ENCODE results near the gene PDZD8. TPM values are rescaled to one million over a fixed set of nuclear protein-coding genes. Genes with fewer than 3 reads are reported as not detected.

PDZD8 gene
- polyA plus RNA-seq, 1 donor (not counting 4 experiments of a cell fraction or from before 2014, with no cell fraction given): 24.3 TPM

DNA sequence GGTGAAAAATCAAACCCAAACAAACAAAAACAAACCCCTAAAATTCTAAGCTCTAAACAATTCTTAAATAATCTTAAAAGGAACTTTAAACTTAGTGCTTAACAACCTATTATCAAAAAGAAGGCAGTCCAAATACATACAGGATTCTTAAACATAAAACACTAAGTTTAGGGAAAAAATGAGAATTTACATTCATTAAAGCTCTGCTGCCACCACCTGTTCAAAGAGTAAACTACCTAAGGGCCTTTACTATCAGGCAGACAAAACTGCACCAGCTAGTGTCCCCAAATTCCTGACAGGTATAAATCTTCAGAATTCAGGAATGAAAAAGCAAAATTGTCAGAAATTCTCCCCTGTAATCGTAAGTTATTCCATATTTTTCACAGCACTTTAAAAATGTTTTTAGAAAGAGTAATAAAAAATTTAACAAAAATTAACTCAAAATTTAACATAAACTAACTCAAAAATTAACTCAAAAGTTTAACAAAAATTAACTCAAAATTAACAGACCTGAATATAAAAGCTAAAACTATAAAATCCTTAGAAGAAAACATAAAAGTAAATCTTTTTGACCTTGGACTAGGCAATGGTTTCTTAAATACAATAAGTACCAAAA is 55.1 kb downstream of the PDZD8 start:
- H2AFZ ChIP-seq (ENCODE audit: control insufficient read depth, low read length): no peak overlapping the region
- peak; percentile 60 for FAIRE-seq
- no peaks in the 10 kb centered on the region for H4K20me1 ChIP-seq (ENCODE audit: control insufficient read depth, extremely low read depth, insufficient read depth, low read length)
- no peaks in the 10 kb centered on the region for H3K9me3 ChIP-seq (ENCODE audit: control insufficient read depth, low read depth, low read length)
- H3K4me1 ChIP-seq (ENCODE audit: control insufficient read depth, extremely low read depth, insufficient read depth, low read length): no peaks in the 10 kb centered on the region
- no peak overlapping the region for H3K4me2 ChIP-seq (ENCODE audit: control insufficient read depth, extremely low read depth, insufficient read depth, low read depth, low read length)
- H3K27me3 ChIP-seq (ENCODE audit: control insufficient read depth, extremely low read depth, insufficient read depth, low read length): no peaks in the 10 kb centered on the region
- no peak overlapping the region for H3K4me3 ChIP-seq (ENCODE audit: control insufficient read depth in 2 of 3, extremely low read depth in 1 of 3, insufficient read depth in 2 of 3, low read depth in 1 of 3, low read length in 3 of 3)
- no peak for DNase-seq (ENCODE audit: low read depth, low spot score)
- peaks cover 17% of the 10 kb centered on the region for H3K79me2 ChIP-seq (ENCODE audit: control insufficient read depth, insufficient read depth, low read length)
- dilution Hi-C loops (cut with MboI; ENCODE audit: extremely low pct_ligation_motif_present, low sequenced_read_pairs): no loop called here
- H3K27ac ChIP-seq (ENCODE audit: control insufficient read depth, insufficient read depth, low read length): no peak overlapping the region
- H3K9ac ChIP-seq (ENCODE audit: control insufficient read depth, extremely low read depth, insufficient read depth, low read length): no peak overlapping the region
- no peaks in the 10 kb centered on the region for H3K9me1 ChIP-seq (ENCODE audit: control insufficient read depth, extremely low read depth, insufficient read depth, low read length)
- no peaks in the 10 kb centered on the region for H3K36me3 ChIP-seq (ENCODE audit: control insufficient read depth in 2 of 2, extremely low read depth in 1 of 2, insufficient read depth in 2 of 2, low read length in 2 of 2)
- no peak for TF ChIP-seq EZH2 (IDR thresholded peaks at IDR 0.05; ENCODE audit: low read length)
- peak; percentile 22 to 55 (median 45) for TF ChIP-seq CTCF (optimal IDR thresholded peaks at IDR 0.05 in 1 of 3, IDR thresholded peaks at IDR 0.05 in 1 of 3, conservative IDR thresholded peaks at IDR 0.05 in 1 of 3; ENCODE audit: extremely low read depth in 1 of 3, insufficient read depth in 2 of 3, low read length in 3 of 3)

DNA sequence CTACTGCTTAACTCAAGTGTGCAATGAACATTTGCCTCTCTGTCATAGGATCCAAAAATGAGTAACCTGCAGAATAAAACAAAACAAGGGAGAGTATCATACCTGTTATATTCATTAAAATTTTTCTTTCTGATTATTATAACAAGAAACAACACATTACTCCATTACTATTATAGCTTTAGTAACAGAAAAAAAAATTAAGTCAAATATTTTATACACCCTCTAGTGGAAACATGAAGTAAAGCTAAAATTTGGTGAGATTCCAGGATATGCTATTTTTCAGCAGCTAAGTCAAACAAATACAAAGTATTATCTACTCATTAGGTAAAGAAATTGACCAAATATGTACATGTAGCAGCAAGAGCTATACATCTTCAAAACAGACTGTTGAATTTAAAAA is 56.3 kb downstream of the PDZD8 start:
- H3K4me3 ChIP-seq (ENCODE audit: control insufficient read depth in 2 of 3, extremely low read depth in 1 of 3, insufficient read depth in 2 of 3, low read depth in 1 of 3, low read length in 3 of 3): no peak overlapping the region
- H3K79me2 ChIP-seq (ENCODE audit: control insufficient read depth, insufficient read depth, low read length): peaks cover 14% of the 10 kb centered on the region
- no peaks in the 10 kb centered on the region for H3K27me3 ChIP-seq (ENCODE audit: control insufficient read depth, extremely low read depth, insufficient read depth, low read length)
- H3K27ac ChIP-seq (ENCODE audit: control insufficient read depth, insufficient read depth, low read length): no peak overlapping the region
- dilution Hi-C loops (cut with MboI; ENCODE audit: extremely low pct_ligation_motif_present, low sequenced_read_pairs): no loop called here
- FAIRE-seq (no peak), DNase-seq (ENCODE audit: low read depth, low spot score) (no peak)
- no peak overlapping the region for H3K9ac ChIP-seq (ENCODE audit: control insufficient read depth, extremely low read depth, insufficient read depth, low read length)
- H3K4me1 ChIP-seq (ENCODE audit: control insufficient read depth, extremely low read depth, insufficient read depth, low read length): no peaks in the 10 kb centered on the region
- no peak overlapping the region for H2AFZ ChIP-seq (ENCODE audit: control insufficient read depth, low read length)
- peak in 1 of 3 experiments; percentile 13 for TF ChIP-seq CTCF (optimal IDR thresholded peaks at IDR 0.05 in 1 of 3, IDR thresholded peaks at IDR 0.05 in 1 of 3, conservative IDR thresholded peaks at IDR 0.05 in 1 of 3; ENCODE audit: extremely low read depth in 1 of 3, insufficient read depth in 2 of 3, low read length in 3 of 3)
- no peak for TF ChIP-seq EZH2 (IDR thresholded peaks at IDR 0.05; ENCODE audit: low read length)
- H3K4me2 ChIP-seq (ENCODE audit: control insufficient read depth, extremely low read depth, insufficient read depth, low read depth, low read length): no peak overlapping the region
- H4K20me1 ChIP-seq (ENCODE audit: control insufficient read depth, extremely low read depth, insufficient read depth, low read length): no peaks in the 10 kb centered on the region
- no peaks in the 10 kb centered on the region for H3K9me1 ChIP-seq (ENCODE audit: control insufficient read depth, extremely low read depth, insufficient read depth, low read length)
- H3K36me3 ChIP-seq (ENCODE audit: control insufficient read depth in 2 of 2, extremely low read depth in 1 of 2, insufficient read depth in 2 of 2, low read length in 2 of 2): no peaks in the 10 kb centered on the region
- H3K9me3 ChIP-seq (ENCODE audit: control insufficient read depth, low read depth, low read length): no peaks in the 10 kb centered on the region
